GM12892 (cell line): Measurements from ENCODE around the gene METAP2.
"Not testable (repeated sequence)": the region's sequence is repeated elsewhere in the genome, so short reads cannot be mapped to it uniquely, and the experiment has no call there.

Source experiments
- DNase-seq: peaks from one replicate; pipeline ENCODE4 v3.0.0; 2011; ENCODE audit not compliant: insufficient read length
- FAIRE-seq: peaks from 2 replicates; lab custom pipeline; 2011; peaks lifted over from hg19 to GRCh38; lab: Jason Lieb, UNC
- POLR2A ChIP-seq: IDR thresholded peaks from 2 replicates; pipeline ENCODE4 v1.6.1; 2011; ENCODE audit warnings: low read depth, low read length, control low read depth
- POLR2AphosphoS5 ChIP-seq: IDR thresholded peaks from 2 replicates; pipeline ENCODE4 v1.6.1; 2011; ENCODE audit warnings: low read depth, low read length, control low read depth
- TAF1 ChIP-seq: IDR thresholded peaks from 2 replicates; pipeline ENCODE4 v1.6.1; 2011; ENCODE audit warnings: low read depth, mild to moderate bottlenecking, control low read depth, low read length, borderline replicate concordance

The METAP2 gene

DNA sequence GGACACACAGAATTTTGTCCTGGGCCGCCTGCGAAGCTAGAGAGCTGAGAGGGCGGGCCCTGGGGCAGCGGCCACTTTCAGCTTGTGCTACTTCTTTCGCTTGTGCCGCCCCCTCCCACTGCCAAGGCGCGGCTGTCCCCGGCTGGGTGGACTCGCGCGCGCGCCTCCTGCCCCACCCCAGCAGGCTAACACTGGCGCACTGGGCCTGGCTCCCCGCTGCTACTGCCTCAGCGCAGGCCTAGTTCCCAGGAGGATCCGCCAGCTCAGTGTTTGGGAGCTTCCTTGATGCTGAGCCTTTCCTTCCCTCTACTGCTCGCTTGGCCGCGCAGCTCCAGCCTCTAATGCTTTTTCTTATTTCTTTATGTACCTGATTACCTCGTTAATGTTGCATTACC lies 27.4 kb upstream of the METAP2 start:
- TF ChIP-seq POLR2AphosphoS5 (no peak), TAF1 (no peak), POLR2A (no peak)
- FAIRE-seq (no peak), DNase-seq (no peak)

DNA sequence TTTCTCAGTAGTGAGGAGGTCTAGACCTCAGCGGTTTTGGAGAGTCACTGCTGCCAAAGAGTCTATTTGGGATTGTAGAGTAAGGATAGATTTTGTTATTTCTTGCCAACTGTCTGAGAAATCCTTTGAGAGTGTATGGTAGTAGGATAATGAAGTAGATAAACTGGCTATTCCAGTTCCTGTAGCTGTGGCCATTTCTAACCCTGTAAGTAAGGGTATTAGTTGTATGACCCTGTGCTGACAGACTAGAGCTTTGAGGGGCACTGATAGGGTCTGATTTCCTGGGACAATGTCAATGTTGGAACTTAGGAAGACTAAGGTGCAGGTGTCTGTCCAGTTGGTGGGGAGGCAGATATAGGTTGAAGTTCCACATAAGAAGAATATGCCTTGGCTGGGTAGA lies 24.3 kb upstream of the METAP2 start:
- FAIRE-seq, DNase-seq: not testable (repeated sequence)

DNA sequence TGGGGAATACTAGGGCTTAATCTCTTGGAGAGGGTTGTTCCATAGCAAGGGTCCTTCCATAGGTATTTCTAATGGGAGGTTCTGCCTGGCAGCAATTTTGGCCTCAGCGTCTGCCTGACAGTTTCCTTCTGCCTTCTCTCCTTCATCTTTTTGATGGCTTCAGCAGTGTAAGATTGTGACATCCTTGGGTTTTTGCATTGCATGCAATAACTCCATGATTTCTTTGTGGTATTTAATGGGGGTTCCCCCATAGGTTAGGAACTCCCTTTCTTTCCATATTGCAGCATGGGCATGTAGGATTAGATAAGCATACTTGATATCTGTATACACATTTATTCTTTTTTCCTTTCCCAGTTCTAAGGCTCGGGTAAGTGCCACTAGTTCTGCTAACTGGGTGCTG lies 21.5 kb upstream of the METAP2 start:
- DNase-seq, FAIRE-seq: not testable (repeated sequence)

DNA sequence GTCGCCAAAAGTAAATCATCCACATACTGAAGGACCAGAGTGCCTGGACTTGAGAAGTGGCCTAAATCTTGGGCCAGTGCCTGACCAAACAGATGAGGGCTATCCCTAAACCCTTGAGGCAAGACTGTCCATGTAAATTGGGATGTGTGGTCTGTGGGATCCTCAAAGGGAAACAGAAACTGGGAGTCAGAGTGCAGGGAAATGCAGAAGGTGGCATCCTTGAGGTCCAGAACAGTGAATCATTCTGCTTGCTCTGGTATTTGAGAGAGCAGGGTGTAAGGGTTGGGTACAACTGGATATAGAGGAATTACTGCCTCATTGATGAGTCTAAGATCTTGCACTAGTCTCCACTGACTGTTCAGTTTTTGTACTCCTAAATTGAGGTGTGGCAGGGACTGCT lies 20.1 kb upstream of the METAP2 start:
- FAIRE-seq, DNase-seq: not testable (repeated sequence)

DNA sequence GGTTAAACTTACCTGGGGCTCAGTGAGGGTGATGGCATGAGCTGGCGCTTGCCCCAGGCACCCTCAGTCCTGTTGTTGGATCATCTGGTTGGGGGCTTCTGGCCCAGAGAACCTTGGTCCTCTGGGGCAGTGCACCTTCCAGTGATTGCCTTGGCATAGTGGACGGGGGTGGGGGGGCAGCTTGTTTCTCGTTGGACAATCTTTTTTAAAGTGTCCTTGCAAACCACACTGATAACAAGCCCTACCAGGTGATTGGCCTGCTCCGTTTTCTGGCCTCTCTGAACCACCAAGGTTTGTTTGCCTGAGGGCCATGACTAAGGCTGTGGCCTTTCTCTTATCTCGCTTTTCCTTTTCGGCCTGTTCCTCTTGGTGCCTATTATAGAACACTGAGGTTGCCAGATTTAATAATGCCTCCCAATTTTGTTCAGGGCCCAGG lies 19.2 kb upstream of the METAP2 start:
- DNase-seq, FAIRE-seq: not testable (repeated sequence)

DNA sequence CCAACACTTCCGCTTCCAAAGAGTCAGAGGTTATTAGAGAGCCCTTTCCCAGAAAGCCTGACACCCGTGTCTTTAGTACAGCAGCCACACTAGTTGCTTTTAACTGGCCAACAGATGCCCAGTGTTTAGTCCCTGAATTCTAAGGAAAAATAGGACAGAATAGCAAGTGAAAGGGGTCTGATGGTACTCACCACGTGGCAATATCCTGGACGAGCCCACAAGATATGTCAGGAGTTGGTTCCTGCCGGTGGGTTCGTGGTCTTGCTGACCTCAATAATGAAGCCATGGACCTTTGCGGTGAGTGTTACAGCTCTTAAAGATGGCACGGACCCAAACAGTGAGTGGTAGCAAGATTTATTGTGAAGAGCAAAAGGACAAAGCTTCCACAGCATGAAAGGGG lies 16.3 kb upstream of the METAP2 start:
- DNase-seq, FAIRE-seq: not testable (repeated sequence)

DNA sequence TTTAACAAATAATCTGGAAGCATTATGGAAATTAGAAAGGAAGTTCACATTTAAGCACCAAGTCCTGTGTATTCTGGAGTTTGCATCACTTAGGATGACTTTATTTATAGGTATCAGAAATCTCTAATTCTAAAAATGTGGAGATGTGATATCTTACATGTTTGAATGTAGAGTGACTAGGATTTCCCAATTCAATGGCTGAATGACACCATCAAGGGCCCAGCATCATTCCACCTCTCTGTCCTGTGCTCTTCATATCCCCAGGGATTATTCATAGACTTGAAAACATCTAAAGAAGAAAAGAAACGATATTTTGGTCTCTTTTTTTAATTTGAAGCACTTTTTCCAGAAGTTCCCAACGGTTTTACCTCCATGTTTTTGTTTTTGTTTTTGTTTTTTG lies 15.2 kb upstream of the METAP2 start:
- TF ChIP-seq POLR2AphosphoS5 (no peak), POLR2A (no peak)
- no peak for DNase-seq
- FAIRE-seq: no peak

DNA sequence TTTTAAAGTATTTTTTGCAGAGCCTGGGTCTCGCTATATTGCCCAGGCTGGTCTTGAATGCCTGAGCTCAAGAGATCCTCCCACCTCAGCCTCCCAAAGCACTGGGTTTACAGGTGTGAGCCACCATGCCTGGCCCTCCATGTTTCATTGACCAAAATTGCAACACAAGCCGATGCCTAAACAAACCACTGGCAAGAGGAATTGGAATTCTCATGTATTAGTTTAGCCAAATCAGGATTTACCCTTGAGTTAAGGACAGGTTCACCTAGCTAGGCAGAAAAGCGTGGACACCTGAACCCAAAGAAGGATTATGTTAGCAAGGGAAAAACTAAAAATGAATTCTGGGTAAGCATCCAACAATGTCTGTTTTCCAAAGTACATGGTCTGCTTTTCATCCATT lies 14.6 kb upstream of the METAP2 start:
- TF ChIP-seq POLR2AphosphoS5 (no peak), POLR2A (no peak), TAF1 (no peak)
- FAIRE-seq (no peak), DNase-seq (no peak)

DNA sequence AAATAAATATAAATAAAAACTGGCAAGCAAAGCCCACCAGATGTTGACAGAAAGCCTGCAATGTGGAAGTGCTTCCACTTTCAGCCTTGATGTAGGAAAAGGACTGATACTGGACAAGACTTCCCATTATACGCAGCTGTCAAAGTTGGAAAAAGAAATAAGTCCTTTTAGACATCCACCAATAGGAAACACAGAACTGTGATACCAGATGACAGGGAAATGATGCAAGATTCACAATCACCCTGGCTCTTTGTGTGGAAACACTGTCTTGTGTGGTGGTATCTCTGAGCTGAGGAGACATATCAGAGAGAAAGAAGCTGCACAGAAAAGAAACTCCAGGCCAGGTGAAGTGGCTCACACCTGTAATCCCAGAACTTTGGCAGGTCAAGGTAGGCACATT lies 13.8 kb upstream of the METAP2 start:
- no peak for TF ChIP-seq POLR2AphosphoS5
- no peak for TF ChIP-seq POLR2A
- no peak for TF ChIP-seq TAF1
- DNase-seq (no peak), FAIRE-seq (no peak)

DNA sequence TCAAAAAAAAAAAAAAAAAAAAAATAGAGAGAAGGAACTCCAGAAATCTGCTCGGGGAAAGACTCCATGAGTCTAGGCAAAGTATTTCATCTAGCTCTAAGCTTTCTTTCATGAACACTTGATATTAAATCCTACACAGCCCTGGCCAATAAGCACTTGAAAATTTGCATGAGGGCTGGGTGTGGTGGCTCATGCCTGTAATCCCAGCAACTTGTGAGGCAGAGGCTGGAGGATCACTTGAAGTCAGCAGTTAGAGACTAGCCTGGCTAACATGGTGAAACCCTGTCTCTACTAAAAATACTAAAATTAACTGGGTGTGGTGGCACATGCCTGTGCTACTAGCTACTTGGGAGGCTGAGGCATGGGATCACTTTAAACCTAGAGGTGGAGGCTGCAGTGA lies 13.1 kb upstream of the METAP2 start:
- FAIRE-seq (no peak), DNase-seq (no peak)
- no peak for TF ChIP-seq POLR2AphosphoS5
- TF ChIP-seq TAF1: no peak
- TF ChIP-seq POLR2A: no peak

DNA sequence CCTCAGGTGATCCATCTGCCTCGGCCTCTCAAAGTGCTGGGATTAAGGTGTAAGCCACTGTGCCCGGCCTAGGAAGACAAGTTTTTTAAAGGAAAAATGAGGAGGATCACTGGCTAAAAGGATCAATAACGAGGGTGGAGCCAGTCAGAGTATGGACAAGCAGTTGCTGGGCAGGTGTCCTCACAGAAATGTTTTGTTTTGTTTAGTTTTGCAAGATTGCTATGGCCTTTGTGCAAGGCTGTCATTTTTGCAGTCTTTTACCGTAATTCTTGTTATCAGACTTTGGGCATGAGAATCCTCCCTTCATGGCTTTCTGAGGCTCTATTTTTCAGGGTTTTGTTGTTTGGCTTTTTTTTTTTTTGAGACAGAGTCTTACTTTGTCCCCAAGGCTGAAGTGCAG lies 11.9 kb upstream of the METAP2 start:
- no peak for TF ChIP-seq TAF1
- TF ChIP-seq POLR2AphosphoS5: no peak
- no peak for TF ChIP-seq POLR2A
- FAIRE-seq: no peak
- DNase-seq: no peak

DNA sequence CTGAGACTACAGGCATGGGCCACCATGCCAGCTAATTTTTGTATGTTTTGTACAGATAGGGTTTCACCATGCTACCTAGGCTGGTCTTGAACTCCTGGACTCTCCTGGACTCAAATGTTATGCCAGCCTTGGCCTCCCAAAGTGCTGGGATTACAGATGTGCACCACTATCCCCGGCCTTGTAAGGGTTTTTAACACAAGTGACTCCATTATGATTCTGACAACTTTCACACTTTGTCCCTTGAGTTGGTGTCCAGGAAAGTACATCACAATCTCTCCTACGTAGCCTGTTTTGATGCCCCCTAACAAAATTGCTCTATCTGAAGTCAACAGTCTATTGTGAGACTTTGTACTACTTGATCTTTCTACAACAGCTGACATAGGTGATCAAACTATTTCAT lies 11.4 kb upstream of the METAP2 start:
- FAIRE-seq (no peak), DNase-seq (no peak)
- TF ChIP-seq TAF1: no peak
- no peak for TF ChIP-seq POLR2AphosphoS5
- no peak for TF ChIP-seq POLR2A

DNA sequence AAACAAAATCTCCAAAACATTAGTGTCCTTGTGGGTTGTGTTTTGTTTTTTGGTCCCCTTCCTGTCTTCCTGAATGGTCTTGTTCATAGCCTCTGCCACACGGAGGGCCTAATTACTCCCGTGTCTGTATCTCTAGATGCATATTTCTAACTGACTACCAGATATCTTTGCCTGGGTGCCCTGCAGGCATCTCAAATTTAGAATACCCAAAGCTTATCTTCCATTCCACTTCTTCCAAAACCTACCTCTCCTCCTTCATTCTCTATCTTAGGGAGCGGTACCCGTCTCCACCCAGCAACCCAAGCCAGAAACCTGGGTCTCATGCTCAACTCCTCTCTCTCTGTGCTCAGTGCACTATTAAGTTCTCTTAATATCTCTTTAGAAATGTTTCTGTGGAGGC lies 10.9 kb upstream of the METAP2 start:
- FAIRE-seq (no peak), DNase-seq (no peak)
- no peak for TF ChIP-seq TAF1
- no peak for TF ChIP-seq POLR2AphosphoS5
- TF ChIP-seq POLR2A: no peak

DNA sequence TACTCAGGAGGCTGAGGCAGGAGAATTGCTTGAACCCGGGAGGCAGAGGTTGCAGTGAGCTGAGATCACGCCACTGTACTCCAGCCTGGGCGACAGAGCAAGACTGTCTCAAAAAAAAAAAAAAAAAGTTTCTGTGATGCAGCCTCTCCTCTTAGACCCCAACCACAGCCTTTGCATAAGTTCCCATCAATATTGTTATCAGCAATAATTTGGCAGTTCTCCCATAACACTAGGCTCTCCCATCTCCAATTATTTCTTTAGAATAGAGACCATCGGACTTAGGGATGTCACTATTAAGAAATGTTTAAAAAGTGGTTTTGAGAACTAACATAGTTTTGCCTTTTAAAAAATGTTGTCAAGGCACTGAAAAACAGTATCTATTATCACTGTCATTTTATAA lies 10.2 kb upstream of the METAP2 start:
- DNase-seq, FAIRE-seq: not testable (repeated sequence)

DNA sequence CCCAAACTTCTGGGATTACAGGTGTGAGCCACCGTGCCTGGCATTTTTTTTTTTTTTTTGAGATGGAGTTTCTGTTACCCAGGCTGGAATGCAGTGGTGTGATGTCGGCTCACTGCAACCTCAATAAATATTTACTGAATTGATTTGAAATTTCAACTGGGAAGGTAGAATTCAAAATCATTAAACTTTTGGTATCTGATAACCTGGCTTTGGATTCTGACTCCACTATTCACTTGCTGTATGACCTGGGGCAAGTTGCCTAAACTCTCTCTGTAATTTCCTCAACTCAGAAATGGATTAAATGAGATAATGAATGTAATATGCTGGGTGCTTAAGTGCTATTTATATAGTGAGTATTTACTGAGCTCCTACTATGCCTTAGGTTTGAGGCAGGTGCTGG lies 8.7 kb upstream of the METAP2 start:
- DNase-seq (no peak), FAIRE-seq (no peak)
- no peak for TF ChIP-seq TAF1
- no peak for TF ChIP-seq POLR2A
- no peak for TF ChIP-seq POLR2AphosphoS5

DNA sequence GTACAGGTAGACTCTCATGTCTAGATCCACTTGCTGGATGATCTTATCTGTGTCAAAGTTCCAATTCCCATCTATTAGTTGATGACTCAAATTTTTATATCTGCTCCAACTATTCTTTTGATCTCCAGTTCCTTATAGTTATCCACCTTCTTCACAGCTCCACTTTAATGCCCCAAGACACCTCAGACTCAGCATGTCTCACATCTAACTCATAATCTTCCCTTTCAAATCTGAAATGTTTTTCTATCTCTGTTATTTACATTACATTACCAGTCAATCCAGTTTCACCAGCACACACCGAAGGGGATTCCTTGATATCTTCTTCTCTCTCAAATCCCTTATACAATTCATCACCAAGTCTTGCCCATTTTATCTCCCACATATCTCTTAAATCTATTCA lies 3.7 kb upstream of the METAP2 start:
- no peak for FAIRE-seq
- no peak for DNase-seq
- TF ChIP-seq POLR2AphosphoS5 (no peak), TAF1 (no peak), POLR2A (no peak)
